CD4-positive, alpha-beta T cell treated with Interleukin-17A for 4 hours (primary cell): ENCODE data around the gene HEPN1.

Experiments used
- DNase-seq: peaks from one replicate; pipeline ENCODE4 v3.0.0-alpha.2; 2020; ENCODE audit warnings: mixed read lengths

HEPN1 gene

DNA sequence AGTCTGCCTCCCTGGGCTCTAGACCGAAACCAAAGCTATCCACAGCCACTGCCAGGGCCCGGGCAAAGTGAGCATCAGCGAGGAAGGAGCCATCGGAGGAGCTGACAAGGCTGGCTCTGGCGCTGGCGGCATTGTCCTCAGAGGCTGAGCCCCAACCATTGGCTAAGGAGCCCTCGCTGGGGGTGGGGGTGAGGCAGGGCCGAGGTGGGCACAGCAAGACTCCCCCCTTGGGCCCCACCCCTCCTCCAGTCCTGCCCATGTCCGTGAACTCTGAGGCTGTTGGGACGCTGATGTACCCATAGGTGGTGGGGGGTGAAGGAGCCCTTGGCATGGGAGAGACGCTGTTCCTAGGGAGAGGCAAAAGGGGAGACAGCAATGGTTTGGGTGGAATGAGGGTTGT is 32.6 kb upstream of the HEPN1 start:
- DNase-seq = no peak

DNA sequence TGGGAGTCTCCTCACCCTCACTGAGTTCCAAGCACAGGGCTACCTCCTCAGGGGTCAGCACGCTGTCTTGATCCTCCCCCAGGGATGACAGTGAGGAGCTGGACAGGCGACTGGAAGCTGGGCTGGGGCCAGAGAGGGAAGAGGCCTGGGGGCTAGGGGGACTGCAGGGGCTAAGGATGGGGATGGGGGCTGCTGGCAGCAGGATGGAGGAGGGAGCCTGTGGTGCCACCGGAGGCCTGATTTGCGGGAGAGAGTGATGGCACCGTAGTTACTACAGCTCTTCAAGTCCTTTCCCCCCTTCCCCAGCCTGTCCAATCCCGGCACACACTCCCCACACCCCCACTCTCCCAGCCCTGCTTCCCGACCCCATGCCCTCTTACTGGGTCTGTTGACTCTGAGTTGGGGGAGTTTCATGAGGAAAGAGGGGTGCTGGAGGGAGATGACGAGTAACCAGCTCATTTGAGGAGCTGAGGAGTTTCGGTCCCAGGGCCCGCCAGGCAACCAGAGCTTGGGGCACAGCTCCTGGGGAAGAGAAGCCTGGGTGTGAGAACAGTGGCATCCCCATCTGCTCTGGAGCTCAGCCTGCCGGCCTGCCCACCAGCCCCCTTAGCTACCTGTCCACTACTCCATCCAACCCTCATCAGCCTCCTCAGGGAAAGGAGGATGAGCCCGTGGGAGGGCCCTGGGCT is 31.9 kb upstream of the HEPN1 start:
- DNase-seq = no peak

DNA sequence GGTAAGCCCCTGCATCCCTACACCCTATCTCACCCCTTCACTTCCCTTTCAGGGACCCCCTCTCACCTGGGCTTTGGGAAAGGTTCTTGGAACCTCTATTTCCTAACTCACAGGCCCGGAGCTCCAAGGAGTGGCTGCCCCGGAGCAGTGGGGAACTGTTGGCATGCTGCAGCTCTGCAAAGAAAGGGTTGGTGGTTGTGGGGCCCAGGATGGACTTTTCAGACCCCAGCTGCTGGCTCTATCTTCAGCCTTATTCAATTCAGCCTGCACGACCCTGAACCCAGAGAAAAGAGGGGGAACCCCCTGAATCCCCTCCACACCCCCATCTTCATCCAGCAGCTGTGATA is 31.4 kb upstream of the HEPN1 start:
- DNase-seq = no peak

DNA sequence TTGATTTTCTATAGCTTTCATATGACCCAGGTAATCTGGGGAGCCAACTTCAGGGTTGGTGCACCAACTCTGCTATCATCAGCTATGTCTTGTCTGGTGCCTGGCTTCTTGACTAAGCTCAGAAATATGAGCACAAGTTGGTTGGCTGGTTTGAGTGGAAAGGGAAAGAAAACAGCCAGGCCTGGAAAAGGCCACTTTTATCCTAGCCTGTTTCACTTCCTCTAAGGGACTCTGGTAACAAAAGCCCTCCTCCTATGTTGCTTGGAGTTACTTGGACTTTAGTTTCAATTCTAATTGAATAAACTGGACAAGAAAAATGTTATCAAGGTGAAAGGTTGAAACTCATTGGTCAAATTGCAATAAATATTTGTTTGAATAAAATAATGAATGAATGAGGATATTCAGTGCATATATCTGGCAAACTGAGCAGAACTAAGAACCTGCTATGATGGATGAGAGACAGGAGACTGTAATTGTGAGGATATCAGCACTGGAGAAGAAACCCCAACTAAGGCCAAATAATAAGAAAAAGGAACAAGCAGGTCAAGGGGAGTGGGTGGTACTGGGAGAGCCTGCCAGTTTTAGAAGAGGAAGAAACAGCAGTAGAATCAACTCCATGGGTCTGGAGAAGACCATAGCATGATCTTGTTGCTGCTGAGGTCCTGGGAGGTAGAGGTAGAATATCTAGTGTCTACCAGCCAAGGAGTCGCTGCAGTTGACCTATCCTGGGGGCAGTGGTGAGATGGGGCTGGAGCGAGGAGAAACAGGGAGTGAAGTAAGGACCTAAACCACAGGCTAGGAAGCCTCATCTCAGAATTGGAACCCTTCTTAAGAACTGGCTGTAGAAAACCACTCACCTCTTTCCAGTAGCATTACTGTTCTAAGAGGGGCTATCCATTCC is 29.6 kb upstream of the HEPN1 start:
- no peak for DNase-seq

DNA sequence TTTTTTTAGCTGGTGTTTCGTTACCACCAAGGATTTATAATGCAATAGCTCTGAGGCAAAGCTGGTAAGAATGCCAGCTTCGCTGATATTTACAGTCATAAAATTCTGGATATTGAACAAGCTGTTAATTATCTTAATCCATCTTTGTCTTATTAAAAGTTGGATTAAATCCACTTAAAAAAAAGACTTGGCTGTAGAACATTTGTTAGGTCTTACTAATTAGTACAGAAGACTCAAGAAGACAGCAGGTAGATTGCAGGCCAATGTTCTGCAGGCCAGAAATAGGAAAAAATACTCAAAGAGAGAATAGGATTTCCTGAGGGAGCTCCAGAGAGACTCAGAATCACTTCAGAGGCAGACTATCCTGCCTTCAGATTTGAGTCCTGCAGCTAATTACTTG is 28.9 kb upstream of the HEPN1 start:
- no peak for DNase-seq

DNA sequence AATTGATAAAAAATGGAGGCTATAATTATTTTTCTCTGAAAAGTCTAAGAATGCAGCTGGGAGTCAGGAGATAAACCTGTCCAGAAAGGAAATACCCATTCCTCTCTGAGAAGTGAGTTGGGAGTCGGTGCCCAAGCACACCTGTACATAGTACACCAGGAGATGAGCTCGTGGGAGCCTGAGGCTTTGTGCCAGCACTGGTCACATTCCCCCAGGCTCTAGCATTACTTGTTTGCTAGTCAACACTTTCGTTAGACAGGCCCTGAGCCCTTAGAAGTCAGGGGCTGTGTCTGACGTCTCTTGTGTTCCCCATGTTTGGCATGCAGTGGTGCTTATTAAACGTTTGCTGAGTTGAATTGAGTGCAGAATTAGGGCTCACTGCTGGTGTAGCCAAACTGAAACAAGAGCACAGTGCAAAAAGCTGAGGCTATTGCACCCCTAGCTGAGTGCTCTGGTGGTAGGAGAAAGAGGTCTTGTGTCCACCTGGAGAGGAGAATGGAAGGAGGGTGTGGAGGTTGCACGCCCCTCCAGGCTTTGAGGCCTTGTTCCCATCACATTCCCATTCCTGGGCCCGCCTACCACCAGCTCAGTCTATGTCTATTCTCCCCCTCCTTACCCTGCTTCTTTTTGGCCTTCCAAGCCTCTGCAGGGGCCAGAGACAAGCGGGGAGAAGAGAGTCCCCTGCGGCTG is 28.2 kb upstream of the HEPN1 start:
- DNase-seq = no peak

DNA sequence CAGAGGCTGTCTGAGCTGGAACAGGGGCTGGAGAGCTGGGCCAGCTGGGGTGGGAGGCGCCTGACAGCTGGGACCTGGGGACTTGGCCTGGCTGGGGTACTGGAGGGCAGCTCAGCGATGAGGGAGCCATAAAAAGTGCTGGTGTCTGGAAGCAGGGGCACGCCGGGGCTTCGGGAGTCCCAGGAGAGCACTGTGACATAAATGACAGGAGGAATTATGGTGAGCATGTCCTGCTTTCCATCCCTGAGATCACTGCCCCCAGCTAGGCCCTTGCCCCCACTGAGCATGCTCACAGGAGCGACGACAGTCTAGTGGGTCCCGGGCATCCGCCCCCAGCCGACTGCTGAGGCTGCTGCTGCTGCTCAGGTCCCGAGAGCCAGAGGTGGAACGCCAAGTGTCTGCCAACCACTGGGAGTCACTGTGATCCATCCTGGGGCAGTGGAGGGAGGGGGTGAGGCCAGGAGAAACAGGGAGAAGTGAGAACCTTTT is 27.6 kb upstream of the HEPN1 start:
- no peak for DNase-seq

DNA sequence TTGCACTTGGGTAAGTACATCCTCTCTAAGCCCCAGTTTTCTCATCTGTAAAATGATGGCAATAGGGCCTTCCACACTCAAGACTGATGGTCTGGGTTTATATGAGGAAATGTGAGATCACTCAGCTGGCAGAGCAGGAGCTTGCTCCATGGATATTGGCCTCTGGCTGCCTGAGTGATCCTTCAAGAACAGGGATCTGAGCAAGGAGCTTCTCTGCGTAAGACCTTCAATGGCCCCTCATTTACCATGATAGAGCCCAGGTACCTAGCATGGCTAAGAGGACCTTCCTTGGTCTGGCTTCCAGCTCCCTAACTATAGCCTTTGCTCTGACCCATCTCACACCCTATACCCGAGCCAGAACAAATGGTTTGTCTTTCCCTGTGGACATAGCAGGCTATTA is 26.9 kb upstream of the HEPN1 start:
- DNase-seq = no peak

DNA sequence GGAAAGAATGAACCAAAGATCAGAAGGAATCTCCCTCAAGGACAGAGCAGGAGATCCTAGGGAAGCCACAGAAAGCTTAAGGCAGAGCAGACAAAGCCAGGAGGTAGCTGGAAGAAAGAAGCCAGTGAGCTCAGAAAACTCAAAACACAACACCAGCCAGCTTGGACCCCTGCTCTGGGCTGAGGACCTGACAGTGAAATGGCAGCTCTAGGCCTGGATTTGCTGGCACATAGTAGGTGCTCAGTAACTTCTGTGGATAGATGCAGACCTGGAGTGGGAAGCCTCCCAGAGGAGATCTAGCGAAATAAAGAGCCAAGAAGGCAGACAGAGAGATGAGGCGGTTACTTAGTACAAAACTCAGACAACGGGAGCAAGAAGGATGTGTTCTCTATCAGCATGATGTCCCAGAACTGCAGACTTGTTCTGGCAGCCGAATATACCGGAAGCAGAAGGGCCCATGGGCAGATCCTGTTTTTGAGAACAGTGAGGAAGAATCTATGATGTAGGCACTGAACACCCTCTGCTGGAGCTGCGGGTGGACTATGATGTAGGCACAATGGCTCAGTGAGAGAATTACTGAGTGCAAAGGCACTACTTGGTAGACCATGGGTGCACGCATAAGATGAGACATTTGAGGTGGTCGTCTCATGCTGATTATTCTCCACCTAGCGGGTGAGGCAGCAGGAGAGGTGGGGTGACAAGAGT is 26.1 kb upstream of the HEPN1 start:
- DNase-seq = no peak

DNA sequence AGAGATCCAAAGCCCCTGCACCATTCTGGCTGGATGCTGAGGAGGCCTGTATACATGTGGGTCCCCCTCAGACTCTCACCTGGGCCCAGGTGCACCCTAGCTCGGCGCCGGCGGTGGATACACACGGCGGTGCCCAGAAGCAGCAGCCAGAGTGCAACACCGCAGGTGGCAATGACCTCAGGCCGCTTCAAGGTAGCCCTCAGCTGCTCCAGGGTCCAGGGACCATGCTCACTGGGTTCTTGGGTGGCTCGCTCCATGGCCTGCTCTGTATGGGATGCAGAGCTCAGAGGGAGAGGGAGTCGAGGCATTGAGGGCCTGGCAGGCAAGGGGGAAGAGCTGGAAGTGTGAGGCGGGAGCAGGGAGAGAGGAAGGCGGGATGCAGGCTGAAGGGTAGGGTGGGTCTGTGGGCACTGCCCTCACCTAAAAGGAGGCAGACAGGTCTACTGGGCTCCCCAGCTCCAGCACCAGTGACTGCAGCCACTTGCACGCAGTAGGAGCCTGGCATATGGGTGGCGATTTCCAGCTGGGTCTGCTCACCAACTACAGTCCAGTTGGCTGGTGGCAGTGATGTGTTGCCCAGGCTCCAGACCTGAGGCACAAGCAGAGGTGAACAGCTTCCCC is 25.2 kb upstream of the HEPN1 start:
- no peak for DNase-seq

DNA sequence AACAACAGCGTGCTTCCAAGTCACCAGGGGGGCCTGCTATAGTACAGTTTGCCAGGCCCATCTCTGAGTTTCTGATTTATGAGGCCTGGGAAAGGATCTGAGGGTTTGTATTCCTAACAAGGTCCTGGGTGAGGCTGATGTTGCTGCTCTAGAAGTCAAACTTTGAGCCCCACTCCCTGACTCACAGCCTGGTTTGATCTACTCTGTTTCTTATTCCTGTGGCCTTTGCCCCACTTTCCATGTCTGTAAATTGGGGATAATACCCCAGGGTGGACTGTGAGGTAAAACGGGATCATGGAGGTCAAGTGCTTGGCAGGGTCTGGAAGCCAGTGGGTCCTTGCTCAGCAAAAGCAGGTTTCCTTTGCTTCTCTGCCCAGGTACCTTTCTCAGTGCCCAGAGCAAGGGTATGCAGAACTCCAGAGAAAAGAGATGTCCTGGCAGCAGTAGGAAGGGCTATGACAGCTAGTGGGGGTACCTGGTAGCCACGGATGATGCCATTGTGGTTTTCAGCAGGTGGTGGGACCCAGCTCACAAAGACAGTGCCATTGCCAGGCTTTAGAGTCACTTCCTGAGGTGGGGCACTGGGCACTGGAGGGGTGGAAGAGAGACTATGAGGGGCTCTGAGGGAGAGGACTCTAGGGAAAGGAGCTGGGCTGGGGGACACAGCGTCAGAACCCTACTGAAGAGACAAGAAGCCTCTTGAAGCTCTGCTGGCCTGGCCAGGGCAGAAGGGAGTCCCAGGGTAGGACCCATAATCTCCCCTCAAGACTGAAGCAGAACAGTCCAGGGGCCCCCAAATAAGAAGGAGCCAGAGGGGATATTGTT is 24.2 kb upstream of the HEPN1 start:
- DNase-seq = no peak

DNA sequence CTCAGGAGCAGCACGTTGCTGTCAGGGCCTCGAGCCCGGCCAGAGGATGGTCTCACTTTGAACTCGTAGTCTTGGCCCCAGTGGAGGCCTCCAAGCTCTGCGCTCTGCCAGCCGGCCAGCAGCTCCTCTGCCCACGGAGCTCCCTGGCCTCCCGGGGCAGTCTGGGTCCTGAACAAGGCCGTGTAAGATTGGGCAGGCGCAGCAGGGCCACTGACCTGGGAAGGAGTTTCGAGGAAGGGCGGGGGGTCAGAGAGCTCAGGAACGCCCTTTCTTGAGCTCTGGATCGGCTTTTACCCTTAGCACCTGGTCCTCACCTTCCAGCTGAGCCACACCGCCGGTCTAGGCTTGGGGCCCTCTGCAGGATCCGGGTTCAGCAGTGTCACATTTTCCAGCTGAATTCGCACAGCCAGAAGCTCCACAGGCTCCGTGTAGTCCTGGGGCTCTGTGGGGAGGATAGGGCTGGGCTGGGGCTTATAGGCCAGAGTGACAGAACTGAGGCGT is 23.5 kb upstream of the HEPN1 start:
- DNase-seq = no peak

DNA sequence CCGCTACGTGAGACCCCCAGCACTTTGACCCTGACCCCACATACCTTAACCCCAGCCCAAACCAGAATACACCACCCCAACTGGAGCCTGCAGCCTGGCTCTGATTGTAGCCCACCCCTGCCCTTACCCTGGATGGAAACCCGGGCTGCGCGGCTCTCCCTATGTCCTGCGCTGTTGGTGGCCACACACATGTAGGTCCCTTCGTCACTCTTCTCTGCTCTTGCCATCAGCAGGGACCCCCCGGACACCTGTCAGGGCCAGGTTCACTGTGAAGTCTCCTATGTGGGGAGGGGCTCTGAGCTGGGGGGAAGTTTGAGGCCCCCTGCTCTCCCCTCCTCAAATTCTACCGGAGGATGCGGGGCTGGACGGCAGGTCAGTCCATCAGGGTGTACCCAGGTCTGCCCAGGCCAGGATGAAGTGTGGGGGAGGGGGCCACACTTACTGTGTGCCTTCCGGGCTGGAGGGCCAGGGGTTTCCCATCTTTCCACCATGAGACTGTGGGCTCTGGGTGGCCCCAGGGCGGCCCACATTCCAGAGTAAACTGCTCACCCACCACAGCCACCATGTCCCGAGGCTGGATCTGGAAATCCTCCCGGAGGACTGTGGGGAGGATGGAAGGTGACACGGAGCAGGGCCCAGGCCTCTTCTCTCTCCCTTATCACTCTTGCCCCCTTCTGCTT is 22.8 kb upstream of the HEPN1 start:
- DNase-seq = no peak

DNA sequence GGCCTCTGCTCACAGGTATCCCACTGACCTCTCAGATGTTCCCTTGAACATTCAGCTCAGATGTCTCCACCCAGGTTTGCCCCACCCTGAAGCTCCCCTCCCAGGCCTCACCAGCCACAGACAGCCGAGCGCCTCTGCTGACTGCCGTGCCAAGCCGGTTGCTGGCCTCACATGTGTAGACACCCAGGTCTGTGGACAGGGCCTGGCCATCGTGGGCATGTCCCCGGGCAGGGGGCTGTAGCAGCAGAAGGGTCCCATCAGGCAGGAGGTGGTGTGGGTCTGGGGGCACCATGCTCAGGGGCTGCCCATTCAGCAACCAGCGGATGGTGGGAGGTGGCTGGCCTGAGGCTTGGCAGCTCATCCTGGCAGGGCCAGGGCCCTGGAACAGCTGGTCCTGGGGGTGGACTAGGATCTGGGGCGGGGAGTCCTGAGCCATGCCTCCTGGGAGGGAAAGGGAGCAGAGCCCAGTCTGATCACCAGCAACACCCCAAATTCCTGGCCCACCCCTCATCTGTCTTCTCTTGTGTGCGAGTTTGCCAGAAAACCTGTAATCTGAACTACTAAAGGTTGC is 22.1 kb upstream of the HEPN1 start:
- DNase-seq = no peak

DNA sequence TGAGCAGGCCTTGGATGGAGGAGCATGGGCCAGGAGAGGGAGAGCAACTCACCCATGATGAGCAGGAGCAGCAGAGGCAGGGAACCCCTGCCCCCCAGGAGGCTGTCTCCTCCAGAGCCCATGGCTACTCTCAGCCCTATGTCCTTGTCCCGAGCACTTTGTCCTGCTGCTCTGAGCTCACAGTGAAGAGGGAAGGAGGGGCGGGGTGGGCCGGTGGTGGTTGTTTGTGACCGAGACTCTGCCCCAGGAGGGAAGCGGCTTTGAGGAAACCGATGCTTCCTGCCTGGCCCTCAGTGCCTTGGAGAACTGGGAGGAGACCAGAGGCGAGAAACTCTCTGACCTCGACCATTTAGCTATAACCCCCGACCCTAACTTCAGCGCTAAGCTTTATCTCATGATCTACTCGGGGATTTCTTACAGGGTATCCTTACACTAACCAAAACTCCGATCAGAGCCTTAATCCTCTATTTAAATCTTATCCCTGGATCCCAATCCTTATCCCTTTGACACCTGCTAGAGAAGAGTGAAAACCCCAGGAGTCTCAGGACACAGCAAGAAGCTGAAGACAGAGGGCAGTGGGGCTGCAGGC is 21.3 kb upstream of the HEPN1 start, which contains the start of gene ROBO4:
Gene ROBO4, minus strand, starts transcription at position 192 of the 589 bp plus-strand sequence. Its CDS starts 70 bp downstream, at position 122.
- DNase-seq = no peak

DNA sequence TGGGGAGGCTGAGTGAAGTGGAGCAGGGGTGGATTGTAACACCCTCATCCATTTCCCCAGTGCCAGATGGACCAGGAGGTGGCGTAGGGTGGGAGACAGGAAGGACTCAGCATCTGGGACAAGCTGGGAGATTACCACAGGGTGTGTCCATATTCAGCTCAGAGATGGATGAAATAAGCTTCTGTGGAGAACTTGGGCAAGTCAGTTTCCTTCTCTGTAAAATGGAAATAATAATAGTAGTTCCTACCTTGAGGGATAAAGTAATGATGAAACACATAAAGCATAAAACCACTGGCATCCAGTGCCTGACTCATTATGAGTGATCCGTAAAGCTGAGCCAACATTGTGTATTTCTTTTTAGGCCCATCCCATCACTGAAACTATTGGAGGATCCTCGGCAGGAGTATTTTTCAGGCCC is 20.8 kb upstream of the HEPN1 start:
- DNase-seq = no peak

DNA sequence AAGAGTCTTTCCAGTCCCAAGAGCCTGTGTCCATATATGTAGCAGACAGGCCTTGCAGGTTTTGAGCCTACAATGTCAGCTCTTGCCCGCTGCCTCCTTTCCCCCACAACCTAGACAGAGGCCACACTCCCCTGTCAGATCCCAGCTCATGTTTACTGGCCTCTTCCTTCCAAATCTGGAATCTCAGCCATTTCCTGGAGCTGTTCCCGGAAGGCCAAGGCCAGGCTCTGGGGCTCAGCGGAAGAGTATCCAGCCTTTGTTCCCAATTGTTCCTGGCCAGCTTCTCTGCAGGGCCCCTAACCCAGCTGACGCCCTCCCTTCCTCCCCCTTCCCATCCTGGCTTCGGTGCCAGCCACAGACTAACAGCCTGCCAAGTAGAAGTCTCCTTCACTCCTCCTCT is 20.3 kb upstream of the HEPN1 start:
- no peak for DNase-seq

DNA sequence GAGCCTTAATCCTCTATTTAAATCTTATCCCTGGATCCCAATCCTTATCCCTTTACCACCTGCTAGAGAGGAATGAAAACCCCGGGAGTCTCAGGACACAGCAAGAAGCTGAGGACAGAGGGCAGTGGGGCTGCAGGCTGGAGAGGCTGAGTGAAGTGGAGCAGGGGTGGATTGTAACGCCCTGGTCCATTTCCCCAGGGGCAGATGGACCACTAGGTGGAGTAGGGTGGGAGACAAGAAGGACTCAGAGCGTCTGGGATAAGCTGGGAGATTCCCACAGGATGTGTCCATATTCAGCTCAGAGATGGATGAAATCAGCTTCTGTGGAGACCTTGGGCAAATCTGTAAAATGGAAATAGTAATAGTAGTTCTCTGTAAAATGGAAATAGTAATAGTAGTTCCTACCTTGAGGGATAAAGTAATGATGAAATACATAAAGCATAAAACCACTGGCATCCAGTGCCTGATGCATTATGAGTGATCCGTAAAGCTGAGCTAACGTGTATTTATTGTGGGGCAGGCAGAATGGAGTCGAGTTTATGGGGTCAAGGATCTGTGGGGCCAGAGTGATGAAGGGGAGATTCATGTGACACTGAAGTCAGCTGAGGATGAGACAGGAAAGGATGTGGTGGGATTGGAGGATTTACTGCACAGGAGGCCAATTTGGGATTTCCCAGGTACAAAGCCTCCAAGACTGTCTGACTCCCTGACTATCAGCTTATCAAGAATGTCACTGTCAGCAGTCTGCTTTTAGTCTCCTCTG is 19.5 kb upstream of the HEPN1 start:
- DNase-seq = no peak

DNA sequence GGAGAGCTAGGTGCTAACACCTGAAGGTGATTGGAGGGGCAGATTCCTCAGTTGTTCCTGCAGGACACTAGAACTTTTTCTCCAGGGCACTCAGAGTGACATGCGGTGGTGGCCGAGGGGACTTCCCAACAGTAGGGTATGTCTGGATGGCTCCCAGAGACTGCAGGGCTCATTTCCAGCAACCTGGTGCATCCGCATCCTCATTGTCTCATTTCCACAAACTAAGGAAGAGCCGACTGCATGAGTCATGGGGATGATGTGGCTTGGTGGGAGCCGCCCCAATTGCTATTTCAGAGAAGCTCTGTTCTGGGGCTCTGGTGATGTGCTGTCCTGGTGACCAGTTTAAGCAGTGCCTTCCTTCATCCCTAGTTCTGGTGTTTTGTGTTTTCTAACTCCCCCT is 18.6 kb upstream of the HEPN1 start:
- no peak for DNase-seq
